Hepatocyte (in vitro differentiated cells): ENCODE measurements around the gene OR8J1. TPM values are rescaled to one million over a fixed set of nuclear protein-coding genes. Genes with fewer than 3 reads are reported as not detected.

Source experiments
- DNase-seq: peaks from one replicate; pipeline ENCODE4 v3.0.0-alpha.2; 2016; ENCODE audit warnings: low spot score
- H2AFZ ChIP-seq: fragments of 200-600 bp; sonication (generic); 2 replicates; pipeline ENCODE4 v1.6.0; 2016; ENCODE audit warnings: antibody characterized with exemption, mild to moderate bottlenecking
- H3K27ac ChIP-seq: fragments of 200-600 bp; sonication (generic); 2 replicates; pipeline ENCODE4 v1.5.1; 2016; ENCODE audit warnings: mild to moderate bottlenecking
- H3K27me3 ChIP-seq: fragments of 200-600 bp; sonication (generic); 2 replicates; pipeline ENCODE4 v1.6.1; 2016
- H3K36me3 ChIP-seq: fragments of 200-600 bp; sonication (generic); replicated peaks from 2 replicates; pipeline ENCODE4 v1.5.1; 2016; ENCODE audit warnings: low read depth; ENCODE audit not compliant: insufficient read depth
- H3K4me1 ChIP-seq: fragments of 200-600 bp; sonication (generic); 2 replicates; pipeline ENCODE4 v1.5.1; 2016; ENCODE audit warnings: mild to moderate bottlenecking, moderate library complexity; ENCODE audit not compliant: insufficient read depth
- H3K4me2 ChIP-seq: fragments of 200-600 bp; sonication (generic); 2 replicates; pipeline ENCODE4 v1.6.0; 2016
- H3K4me3 ChIP-seq: fragments of 200-600 bp; sonication (generic); 2 replicates; pipeline ENCODE4 v1.5.1; 2016; ENCODE audit warnings: mild to moderate bottlenecking
- H3K79me2 ChIP-seq: fragments of 200-600 bp; sonication (generic); 2 replicates; pipeline ENCODE4 v1.6.0; 2017; ENCODE audit warnings: mild to moderate bottlenecking
- H3K9me2 ChIP-seq: fragments of 200-600 bp; sonication (generic); replicated peaks from 2 replicates; pipeline ENCODE4 v1.6.0; 2017; ENCODE audit warnings: mild to moderate bottlenecking; ENCODE audit not compliant: insufficient read depth
- H3K9me3 ChIP-seq: fragments of 200-600 bp; sonication (generic); 2 replicates; pipeline ENCODE4 v1.5.1; 2016; ENCODE audit warnings: low read depth, mild to moderate bottlenecking
- H4K20me1 ChIP-seq: fragments of 200-600 bp; sonication (generic); 2 replicates; pipeline ENCODE4 v1.6.0; 2016; ENCODE audit warnings: mild to moderate bottlenecking; ENCODE audit not compliant: insufficient read depth, poor library complexity, severe bottlenecking
- CTCF ChIP-seq: fragments of 200-600 bp; sonication (generic); IDR thresholded peaks from 2 replicates; pipeline ENCODE4 v1.5.1; 2016; ENCODE audit warnings: antibody characterized with exemption, mild to moderate bottlenecking; ENCODE audit not compliant: poor library complexity
- EZH2 ChIP-seq: fragments of 200-600 bp; sonication (generic); IDR thresholded peaks from 2 replicates; pipeline ENCODE4 v1.6.1; 2016; ENCODE audit warnings: antibody characterized with exemption, mild to moderate bottlenecking, borderline replicate concordance
- EZH2phosphoT487 ChIP-seq: fragments of 200-600 bp; sonication (generic); IDR thresholded peaks from one replicate; pipeline ENCODE4 v1.6.1; 2018; ENCODE audit warnings: antibody characterized with exemption, mild to moderate bottlenecking, low read depth, moderate library complexity; ENCODE audit not compliant: unreplicated experiment, severe bottlenecking
- WGBS: methylation state at CpG from one replicate; pipeline ENCODE4 v1.1.6; 2016; ENCODE audit warnings: low lambda C conversion rate; ENCODE audit errors: missing lambda C conversion rate; 5-methylcytosine and 5-hydroxymethylcytosine counted together
- polyA plus RNA-seq: library from polyadenylated mRNA; unstranded; fragments of >200 nt; fragmentation: Nextera tagmentation; extraction: Ambion mirVana; gene quantifications from 2 replicates; pipeline ENCODE4 v1.2.1, GENCODE V29; 2016
- total RNA-seq: library from RNA; depleted of rRNA; stranded (reverse); fragments of >200 nt; gene quantifications from 2 replicates; pipeline ENCODE4 v1.2.3, GENCODE V29; 2014

OR8J1 gene
- total RNA-seq (not detected in 2 replicates), polyA plus RNA-seq (not detected in 2 replicates)

- H3K27me3 ChIP-seq: no peaks in the 10 kb centered on the region
- no peak within 1 kb of the TSS for H2AFZ ChIP-seq
- H3K79me2 ChIP-seq: no peaks in the 10 kb centered on the region
- no peaks in the 10 kb centered on the region for H3K4me1 ChIP-seq
- no peaks in the 10 kb centered on the region for H3K9me3 ChIP-seq
- H3K4me3 ChIP-seq: no peak within 1 kb of the TSS
- no peak within 1 kb of the TSS for H3K27ac ChIP-seq
- no peak for DNase-seq
- no peaks in the 10 kb centered on the region for H3K36me3 ChIP-seq
- no peak for TF ChIP-seq EZH2phosphoT487
- no peak for TF ChIP-seq EZH2
- no peak for TF ChIP-seq CTCF
- 90% methylated on average over 2 of the region's 2 CpGs for WGBS
- H4K20me1 ChIP-seq: no peaks in the 10 kb centered on the region
- H3K9me2 ChIP-seq: no peaks in the 10 kb centered on the region
- no peak within 1 kb of the TSS for H3K4me2 ChIP-seq
Measured at GRCh38 chr11:56353991-56354390, at the start of gene OR8J1. Gene OR8J1 (plus strand): TSS chr11:56354291. CDS start chr11:56360247, 5,956 bp downstream.

- WGBS: 91% methylated on average over 3 of the region's 3 CpGs
- Histone ChIP-seq H4K20me1 (no peaks in the 10 kb centered on the region), H3K9me2 (no peaks in the 10 kb centered on the region), H3K27me3 (no peaks in the 10 kb centered on the region), H3K4me2 (no peak overlapping the region), H3K36me3 (no peaks in the 10 kb centered on the region), H3K79me2 (no peaks in the 10 kb centered on the region), H3K4me3 (no peak overlapping the region), H3K9me3 (no peaks in the 10 kb centered on the region), H2AFZ (no peak overlapping the region), H3K27ac (no peak overlapping the region), H3K4me1 (no peaks in the 10 kb centered on the region)
- TF ChIP-seq CTCF (no peak), EZH2phosphoT487 (no peak), EZH2 (no peak)
- no peak for DNase-seq
Measured at GRCh38 chr11:56307836-56308235, 46.3 kb upstream of the OR8J1 start.

GRCh38 chr11:56314844-56315243 is 39.2 kb upstream of the OR8J1 start, which contains the start of gene OR8K3:
Gene OR8K3 (plus strand): TSS chr11:56315144. CDS start chr11:56318307, 3,163 bp downstream.
- no peaks in the 10 kb centered on the region for H3K4me1 ChIP-seq
- H3K9me2 ChIP-seq: no peaks in the 10 kb centered on the region
- H3K9me3 ChIP-seq: no peaks in the 10 kb centered on the region
- no peaks in the 10 kb centered on the region for H4K20me1 ChIP-seq
- H3K27ac ChIP-seq: no peak within 1 kb of the TSS
- no peak within 1 kb of the TSS for H3K4me3 ChIP-seq
- no peak for TF ChIP-seq EZH2phosphoT487
- no peak for TF ChIP-seq CTCF
- no peak for TF ChIP-seq EZH2
- no peaks in the 10 kb centered on the region for H3K27me3 ChIP-seq
- no peak within 1 kb of the TSS for H2AFZ ChIP-seq
- DNase-seq: no peak
- H3K79me2 ChIP-seq: no peaks in the 10 kb centered on the region
- no peak within 1 kb of the TSS for H3K4me2 ChIP-seq
- no peaks in the 10 kb centered on the region for H3K36me3 ChIP-seq
